Measurements from ENCODE around the gene HCK.

- TF ChIP-seq, protein P1, sequence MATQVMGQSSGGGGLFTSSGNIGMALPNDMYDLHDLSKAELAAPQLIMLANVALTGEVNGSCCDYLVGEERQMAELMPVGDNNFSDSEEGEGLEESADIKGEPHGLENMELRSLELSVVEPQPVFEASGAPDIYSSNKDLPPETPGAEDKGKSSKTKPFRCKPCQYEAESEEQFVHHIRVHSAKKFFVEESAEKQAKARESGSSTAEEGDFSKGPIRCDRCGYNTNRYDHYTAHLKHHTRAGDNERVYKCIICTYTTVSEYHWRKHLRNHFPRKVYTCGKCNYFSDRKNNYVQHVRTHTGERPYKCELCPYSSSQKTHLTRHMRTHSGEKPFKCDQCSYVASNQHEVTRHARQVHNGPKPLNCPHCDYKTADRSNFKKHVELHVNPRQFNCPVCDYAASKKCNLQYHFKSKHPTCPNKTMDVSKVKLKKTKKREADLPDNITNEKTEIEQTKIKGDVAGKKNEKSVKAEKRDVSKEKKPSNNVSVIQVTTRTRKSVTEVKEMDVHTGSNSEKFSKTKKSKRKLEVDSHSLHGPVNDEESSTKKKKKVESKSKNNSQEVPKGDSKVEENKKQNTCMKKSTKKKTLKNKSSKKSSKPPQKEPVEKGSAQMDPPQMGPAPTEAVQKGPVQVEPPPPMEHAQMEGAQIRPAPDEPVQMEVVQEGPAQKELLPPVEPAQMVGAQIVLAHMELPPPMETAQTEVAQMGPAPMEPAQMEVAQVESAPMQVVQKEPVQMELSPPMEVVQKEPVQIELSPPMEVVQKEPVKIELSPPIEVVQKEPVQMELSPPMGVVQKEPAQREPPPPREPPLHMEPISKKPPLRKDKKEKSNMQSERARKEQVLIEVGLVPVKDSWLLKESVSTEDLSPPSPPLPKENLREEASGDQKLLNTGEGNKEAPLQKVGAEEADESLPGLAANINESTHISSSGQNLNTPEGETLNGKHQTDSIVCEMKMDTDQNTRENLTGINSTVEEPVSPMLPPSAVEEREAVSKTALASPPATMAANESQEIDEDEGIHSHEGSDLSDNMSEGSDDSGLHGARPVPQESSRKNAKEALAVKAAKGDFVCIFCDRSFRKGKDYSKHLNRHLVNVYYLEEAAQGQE (IDR thresholded peaks at IDR 0.05; ENCODE audit: insufficient read depth in 1 of 2, low read depth in 2 of 2, low read length in 2 of 2), result no peak
- TF ChIP-seq POLR2AphosphoS5 (IDR thresholded peaks at IDR 0.05; ENCODE audit: low read depth, low read length) (no peak), TAF1 (IDR thresholded peaks at IDR 0.05; ENCODE audit: borderline replicate concordance, insufficient read depth, low read length) (no peak), SIN3A (IDR thresholded peaks at IDR 0.05; ENCODE audit: borderline replicate concordance, insufficient read depth, low read length) (no peak)
Measured at GRCh38 chr20:32112841-32113240, 60.8 kb downstream of the HCK start.

Data from PFSK-1 (cell line).